HEK293T (cell line): ENCODE measurements around the gene RLBP1.

ENCODE experiments used
- BHLHE40 ChIP-seq: fragments of 450-650 bp; IDR thresholded peaks from 2 replicates; pipeline ENCODE4 v1.6.1; 2016; ENCODE audit warnings: mild to moderate bottlenecking, moderate library complexity, borderline replicate concordance
- CTBP1 ChIP-seq: fragments of 450-650 bp; IDR thresholded peaks from 2 replicates; pipeline ENCODE4 v1.6.1; 2016; ENCODE audit warnings: borderline replicate concordance
- ELF4 ChIP-seq: fragments of 450-650 bp; IDR thresholded peaks from 2 replicates; pipeline ENCODE4 v1.6.1; 2017; ENCODE audit warnings: antibody characterized with exemption
- FOXA1 ChIP-seq: fragments of 450-650 bp; IDR thresholded peaks from 2 replicates; pipeline ENCODE4 v1.6.1; 2016; ENCODE audit warnings: mild to moderate bottlenecking
- FOXK2 ChIP-seq: fragments of 450-650 bp; IDR thresholded peaks from 2 replicates; pipeline ENCODE4 v1.6.1; 2016; ENCODE audit warnings: mild to moderate bottlenecking
- NFRKB ChIP-seq: fragments of 450-650 bp; IDR thresholded peaks from 2 replicates; pipeline ENCODE4 v1.6.1; 2016; ENCODE audit warnings: mild to moderate bottlenecking, moderate library complexity
- PKNOX1 ChIP-seq: fragments of 450-650 bp; IDR thresholded peaks from 2 replicates; pipeline ENCODE4 v1.6.1; 2016
- SP1 ChIP-seq: fragments of 450-650 bp; IDR thresholded peaks from 2 replicates; pipeline ENCODE4 v1.6.1; 2017
- SUZ12 ChIP-seq: fragments of 450-650 bp; IDR thresholded peaks from 2 replicates; pipeline ENCODE4 v1.6.1; 2016; ENCODE audit warnings: mild to moderate bottlenecking
- TARDBP ChIP-seq: fragments of 450-650 bp; IDR thresholded peaks from 2 replicates; pipeline ENCODE4 v1.6.1; 2016
- ZNF384 ChIP-seq: fragments of 450-650 bp; IDR thresholded peaks from 2 replicates; pipeline ENCODE4 v1.6.1; 2016

- TF ChIP-seq ZNF384 (no peak), FOXK2 (no peak), NFRKB (no peak), SUZ12 (no peak), SP1 (no peak), PKNOX1 (no peak), BHLHE40 (no peak), FOXA1 (no peak), TARDBP (no peak), CTBP1 (no peak), ELF4 (no peak)
Measured at GRCh38 chr15:89199746-89200145, 21.6 kb downstream of the RLBP1 start.
